H1 (cell line): Measurements from ENCODE around the gene BBS9. TPM values are rescaled to one million over a fixed set of nuclear protein-coding genes. Genes with fewer than 3 reads are reported as not detected.

Experiments
- CBX5 ChIP-seq: fragments of 300-800, 300-1000 bp; sonication (generic); IDR thresholded peaks from 2 replicates; pipeline ENCODE4 v1.7.1; 2016; ENCODE audit warnings: antibody characterized with exemption, low read length, low read depth
- polyA plus RNA-seq, 7 experiments: library from polyadenylated mRNA; depleted of rRNA in 3 of 7; stranded (reverse) in 5 of 7; unstranded in 2 of 7; fragments of >200 nt in 5 of 7; fragments of 200-250 nt in 2 of 7; gene quantifications; 1 replicate in 5 of 7; 2 replicates in 1 of 7; 4 replicates in 1 of 7; pipeline versions ENCODE4 v1.2.1 to v1.2.3, GENCODE V29; 2011 to 2013; ENCODE audit warnings: missing spikeins in 2 of 7, mixed read lengths in 2 of 7
- total RNA-seq: library from RNA; stranded (reverse); fragmentation: NEBNext Ultra II Directional; extraction: Animal tissue kit (Norgen Biotek cat#: 25700); gene quantifications from 2 replicates; pipeline ENCODE4 v1.2.1, GENCODE V29; 2021

BBS9 gene
- total and polyA plus RNA-seq, 2 of the 8 experiments (the other 6 are each of a cell fraction or from before 2014, with no cell fraction given): 22.3 to 37.0 TPM

DNA sequence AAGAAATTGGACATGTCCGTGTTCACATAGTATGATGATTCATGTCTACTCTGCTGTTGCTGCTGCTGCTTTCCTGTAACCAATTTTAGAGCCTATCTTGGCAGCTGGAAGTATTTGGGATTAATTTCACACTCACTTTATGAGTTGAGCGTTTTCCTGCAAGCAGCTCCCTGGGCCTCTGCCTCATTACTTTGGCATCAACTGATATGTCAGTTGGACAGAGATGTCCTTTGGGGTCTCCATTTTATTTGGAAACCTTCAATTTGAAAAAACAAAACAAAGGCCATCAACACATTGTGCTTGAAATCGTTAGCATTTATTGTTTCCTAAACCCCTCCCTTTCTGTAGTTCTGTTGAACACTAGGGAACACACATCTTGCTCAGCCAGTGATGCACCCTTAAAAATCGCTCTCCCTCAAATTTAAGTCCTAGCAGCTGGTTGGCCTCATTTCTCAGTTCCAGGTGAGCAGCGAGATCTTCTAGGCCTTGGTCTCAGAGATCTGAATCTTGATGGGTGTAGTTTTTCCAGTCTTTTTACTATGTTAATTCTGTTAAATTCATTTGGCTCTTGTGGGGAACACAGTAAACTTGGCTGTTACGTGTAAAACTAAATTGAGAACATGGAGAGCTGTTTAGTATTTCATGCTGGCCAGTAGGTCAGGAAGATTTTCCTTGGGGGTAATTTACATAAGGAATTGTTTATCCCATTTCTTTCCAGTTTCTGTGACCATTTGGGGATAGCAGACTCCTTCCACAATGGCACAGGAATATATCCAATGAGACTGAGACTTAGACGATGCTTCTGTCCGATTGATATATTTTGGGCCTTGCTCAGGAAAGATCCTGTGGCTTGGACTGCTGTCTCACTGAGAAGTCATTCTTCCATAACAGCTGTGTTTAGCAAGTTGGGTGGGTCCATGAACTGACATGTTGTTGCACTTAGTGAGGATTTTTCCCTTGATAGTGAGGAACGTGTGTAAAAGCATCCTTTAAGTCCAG is 371.6 kb downstream of the BBS9 start (continued):
- TF ChIP-seq CBX5: no peak
